ENCODE data around the gene NDFIP1.
A peak's percentile ranks its signal among the peaks of the same experiment; 100 is the strongest.

The NDFIP1 gene

DNA sequence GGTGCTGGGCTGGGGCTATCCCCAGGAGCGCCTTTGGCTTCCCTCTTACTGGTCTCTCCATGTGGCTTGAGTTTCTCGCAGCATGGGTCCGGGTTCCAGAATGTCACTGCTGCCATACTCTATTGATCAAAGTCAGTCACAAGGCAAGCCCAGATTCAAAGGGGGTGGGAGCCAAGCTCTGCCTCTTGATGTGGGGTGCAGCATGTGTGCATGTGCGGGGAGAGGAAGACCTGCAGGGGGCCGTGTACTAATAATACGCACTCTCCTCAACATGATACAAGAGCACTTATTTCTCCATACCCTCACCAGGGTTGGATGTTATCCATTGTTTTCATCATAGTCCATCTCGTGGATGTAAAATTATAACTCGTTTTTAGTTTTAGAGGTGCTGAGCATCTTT, 81.2 kb downstream of the NDFIP1 start:
- DNase-seq (ENCODE audit: low read depth) = no peak

- DNase-seq (ENCODE audit: low read depth) = no peak
These were observed 83.2 kb downstream of the NDFIP1 start for GRCh38 chr5:142191776-142192175.

DNA sequence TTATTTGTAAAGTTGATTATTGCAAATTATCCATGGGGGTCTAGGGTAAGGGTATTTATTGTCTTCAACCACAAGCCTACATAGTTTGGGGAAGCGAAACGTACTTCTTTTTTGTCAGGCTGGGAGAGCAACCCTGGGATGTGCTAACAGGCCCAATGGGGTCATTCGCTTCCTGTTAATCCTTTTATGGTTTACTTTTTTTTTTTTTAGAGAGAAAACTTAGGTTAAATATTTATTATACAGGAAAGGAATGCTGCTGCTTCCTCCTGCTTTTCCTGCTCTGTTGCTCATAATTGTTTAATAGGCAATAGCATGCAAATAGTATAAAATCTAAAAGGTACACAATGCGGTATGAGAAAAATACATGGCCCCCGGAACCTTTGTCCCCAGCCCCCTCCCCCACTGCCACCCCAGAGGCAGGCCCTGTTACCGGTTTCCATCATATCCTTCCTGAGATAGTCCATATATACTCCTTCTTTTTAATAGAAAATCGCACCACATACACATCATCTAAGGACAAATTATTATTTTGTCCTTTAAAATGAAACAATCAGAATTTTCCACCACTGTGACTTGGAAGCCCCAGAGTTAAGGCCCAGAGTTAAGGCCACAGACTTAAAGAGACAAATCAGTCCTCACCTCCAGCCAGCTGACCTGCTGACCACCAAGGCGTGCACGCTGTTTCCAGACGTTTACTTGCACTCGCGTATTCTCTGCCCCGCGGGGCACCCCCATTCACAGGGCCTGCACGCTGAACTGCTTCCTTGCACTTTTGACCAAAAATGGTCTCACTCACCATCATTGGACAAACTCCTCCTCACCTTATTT, 83.9 kb downstream of the NDFIP1 start:
- no peak for DNase-seq (ENCODE audit: low read depth)

- DNase-seq (ENCODE audit: low read depth) = no peak
These were observed 84.5 kb downstream of the NDFIP1 start for GRCh38 chr5:142193114-142193428.

DNA sequence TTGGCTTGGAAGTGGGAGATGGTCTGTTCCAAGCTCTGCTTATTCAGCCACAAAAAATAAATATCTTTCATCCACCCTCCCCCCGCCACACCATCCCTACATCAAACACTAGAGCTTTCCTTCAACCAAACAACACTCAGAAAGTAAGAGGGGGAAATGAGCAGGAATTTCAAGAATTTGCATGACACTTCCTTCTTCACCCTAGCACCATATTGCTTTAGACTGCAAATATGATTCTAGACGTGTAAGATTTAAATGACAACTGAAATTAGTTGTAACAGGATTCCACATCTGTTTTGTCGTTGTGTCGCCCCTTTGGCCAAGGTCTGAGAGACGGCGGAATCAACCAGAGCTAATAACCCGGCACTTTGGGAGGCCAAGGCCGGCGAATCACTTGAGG, 88.5 kb downstream of the NDFIP1 start:
- no peak for DNase-seq (ENCODE audit: low read depth)

GRCh38 chr5:142197781-142198180, 89.2 kb downstream of the NDFIP1 start:
- DNase-seq (ENCODE audit: low read depth) = no peak

DNA sequence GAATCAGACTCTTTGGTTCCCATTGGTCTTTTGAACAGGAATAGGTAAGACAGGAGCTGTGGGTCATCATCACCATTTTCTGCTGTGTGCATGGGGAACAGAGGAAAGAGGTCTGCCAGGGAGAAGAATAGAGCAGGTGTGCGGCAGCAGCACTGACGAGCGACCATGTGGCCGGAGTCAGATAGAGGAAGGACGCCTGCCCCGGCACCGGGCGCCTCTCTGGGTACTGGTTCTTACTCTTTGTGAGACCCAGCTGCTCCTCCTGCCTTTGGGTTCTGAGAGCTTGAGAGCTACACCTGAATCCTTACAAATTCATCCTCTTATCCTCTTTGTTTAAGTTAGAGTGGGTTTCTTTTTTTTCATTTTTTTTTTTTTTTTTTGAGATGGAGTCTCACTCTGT, 90.8 kb downstream of the NDFIP1 start:
- no peak for DNase-seq (ENCODE audit: low read depth)

- DNase-seq (ENCODE audit: low read depth) = no peak
These were observed 91.8 kb downstream of the NDFIP1 start for GRCh38 chr5:142200387-142200786.

- DNase-seq (ENCODE audit: low read depth) = peak; percentile 84
These were observed 92.9 kb downstream of the NDFIP1 start for GRCh38 chr5:142201471-142201887.

- no peak for DNase-seq (ENCODE audit: low read depth)
These were observed 93.7 kb downstream of the NDFIP1 start for GRCh38 chr5:142202282-142202681.
